GM12875 (cell line): Measurements from ENCODE around the gene GRIK4.

Source experiments
- H3K4me3 ChIP-seq: one replicate; pipeline ENCODE4 v1.5.1; 2011; ENCODE audit warnings: low read depth, low read length, control low read depth
- TF ChIP-seq, protein P1 (sequence below): IDR thresholded peaks from 2 replicates; pipeline ENCODE4 v1.5.1; 2011; ENCODE audit warnings: low read depth, mild to moderate bottlenecking, control low read depth, inconsistent platforms, low read length, moderate library complexity, borderline replicate concordance; ENCODE audit not compliant: insufficient read depth

GRIK4 gene

DNA sequence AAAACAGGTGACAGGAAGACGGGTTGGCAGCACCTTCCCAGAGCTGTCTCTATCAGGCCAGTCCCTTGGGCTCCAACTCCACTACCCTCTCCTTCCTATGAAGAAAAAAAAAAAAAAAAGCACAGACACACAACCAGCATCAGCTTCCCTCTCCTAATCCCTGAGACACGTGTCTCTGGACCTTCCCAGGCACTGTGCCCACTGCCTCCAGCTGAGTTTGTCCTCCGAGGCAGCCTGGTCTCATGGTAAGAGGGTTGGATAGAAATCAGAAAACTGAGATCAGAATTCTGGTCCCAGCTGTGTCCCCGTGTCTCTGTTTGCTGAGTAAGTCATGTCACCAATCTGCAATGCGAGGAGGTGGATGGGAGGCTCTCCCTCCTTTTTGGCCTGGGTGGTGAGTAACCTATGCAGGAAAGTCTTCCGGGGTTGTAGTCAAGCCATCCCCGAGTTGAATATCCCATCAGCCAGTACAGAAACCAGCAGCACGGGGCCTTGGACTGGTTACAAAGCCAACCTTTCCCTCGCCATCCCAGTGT is 318.6 kb downstream of the GRIK4 start:
- TF ChIP-seq, protein P1, sequence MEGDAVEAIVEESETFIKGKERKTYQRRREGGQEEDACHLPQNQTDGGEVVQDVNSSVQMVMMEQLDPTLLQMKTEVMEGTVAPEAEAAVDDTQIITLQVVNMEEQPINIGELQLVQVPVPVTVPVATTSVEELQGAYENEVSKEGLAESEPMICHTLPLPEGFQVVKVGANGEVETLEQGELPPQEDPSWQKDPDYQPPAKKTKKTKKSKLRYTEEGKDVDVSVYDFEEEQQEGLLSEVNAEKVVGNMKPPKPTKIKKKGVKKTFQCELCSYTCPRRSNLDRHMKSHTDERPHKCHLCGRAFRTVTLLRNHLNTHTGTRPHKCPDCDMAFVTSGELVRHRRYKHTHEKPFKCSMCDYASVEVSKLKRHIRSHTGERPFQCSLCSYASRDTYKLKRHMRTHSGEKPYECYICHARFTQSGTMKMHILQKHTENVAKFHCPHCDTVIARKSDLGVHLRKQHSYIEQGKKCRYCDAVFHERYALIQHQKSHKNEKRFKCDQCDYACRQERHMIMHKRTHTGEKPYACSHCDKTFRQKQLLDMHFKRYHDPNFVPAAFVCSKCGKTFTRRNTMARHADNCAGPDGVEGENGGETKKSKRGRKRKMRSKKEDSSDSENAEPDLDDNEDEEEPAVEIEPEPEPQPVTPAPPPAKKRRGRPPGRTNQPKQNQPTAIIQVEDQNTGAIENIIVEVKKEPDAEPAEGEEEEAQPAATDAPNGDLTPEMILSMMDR = no peak
- no peak overlapping the region for H3K4me3 ChIP-seq

GRCh38 chr11:120832481-120833238 is 321.1 kb downstream of the GRIK4 start:
- TF ChIP-seq, protein P1 = no peak
- H3K4me3 ChIP-seq = no peak overlapping the region

- TF ChIP-seq, protein P1 = no peak
- H3K4me3 ChIP-seq = no peak overlapping the region
Observed at GRCh38 chr11:120834686-120835210, 323.2 kb downstream of the GRIK4 start.

DNA sequence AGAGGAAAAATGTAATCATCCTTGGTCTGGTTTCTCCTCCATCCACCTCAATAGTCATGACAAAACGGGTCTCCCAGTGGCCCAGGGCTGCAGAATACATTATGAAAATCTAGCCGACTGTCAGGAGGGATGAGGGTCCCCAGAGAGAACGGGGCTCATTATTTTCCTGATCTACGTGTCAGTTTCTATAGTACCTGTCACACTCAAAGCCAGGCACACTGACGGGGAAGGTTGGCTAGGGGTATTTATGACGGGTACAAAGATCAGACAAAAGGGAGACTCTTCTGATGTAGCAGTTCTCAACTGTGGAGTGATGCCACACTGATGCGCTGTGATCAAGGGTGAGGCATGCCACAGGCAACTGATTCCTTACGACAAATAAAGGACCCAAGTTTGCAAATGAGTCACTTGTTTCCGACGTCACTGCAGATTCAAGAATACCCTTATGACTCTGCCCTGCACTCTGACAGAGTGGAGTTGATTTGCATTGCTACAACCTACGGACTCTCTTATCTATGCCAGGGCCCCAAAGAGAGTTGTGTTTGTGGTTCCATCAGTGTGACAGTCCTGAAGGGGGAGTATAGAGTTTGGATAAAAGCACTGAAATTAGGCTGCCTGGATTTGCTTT is 324.2 kb downstream of the GRIK4 start:
- TF ChIP-seq, protein P1 = no peak
- no peak overlapping the region for H3K4me3 ChIP-seq

GRCh38 chr11:120837696-120838095 is 326.1 kb downstream of the GRIK4 start:
- H3K4me3 ChIP-seq = no peak overlapping the region
- TF ChIP-seq, protein P1 = no peak

- TF ChIP-seq, protein P1 = no peak
- no peak overlapping the region for H3K4me3 ChIP-seq
Observed at GRCh38 chr11:120839201-120839600, 327.7 kb downstream of the GRIK4 start.
